ENCODE measurements around the gene GATA6. TPM values are rescaled to one million over a fixed set of nuclear protein-coding genes. Genes with fewer than 3 reads are reported as not detected.

The GATA6 gene
- polyA plus RNA-seq, 1 of the 3 experiments (the other 2 are of a cell fraction), result not detected

- no peaks in the 10 kb centered on the region for H3K79me2 ChIP-seq (ENCODE audit: insufficient read depth)
- H3K9me2 ChIP-seq, result no peaks in the 10 kb centered on the region
- no peak overlapping the region for H2AFZ ChIP-seq (ENCODE audit: low read depth)
- no peaks in the 10 kb centered on the region for H3K4me1 ChIP-seq (ENCODE audit: control insufficient read depth in 1 of 2, insufficient read depth in 2 of 2, low read depth in 1 of 2, low read length in 1 of 2)
- H3K4me2 ChIP-seq, result no peak overlapping the region
- CTCF ChIA-PET, result interaction anchor here (1.2 kb wide), 1 partner anchor 9 kb away, joined by 3 read pairs; no protein-coding TSS in a partner anchor
- no peaks in the 10 kb centered on the region for H3K36me3 ChIP-seq (replicated peaks in 1 of 2; ENCODE audit: control insufficient read depth in 1 of 2, insufficient read depth in 2 of 2, low read length in 1 of 2)
- H3F3A ChIP-seq (replicated peaks; ENCODE audit: insufficient read depth), result no peaks in the 10 kb centered on the region
- no peaks in the 10 kb centered on the region for H3K9me3 ChIP-seq
- TF ChIP-seq GABPA (IDR thresholded peaks at IDR 0.05; ENCODE audit: low read depth) (no peak), TCF12 (IDR thresholded peaks at IDR 0.05) (no peak), SIN3A (IDR thresholded peaks at IDR 0.05; ENCODE audit: borderline replicate concordance, low read depth, low read length) (no peak), POLR2AphosphoS5 (IDR thresholded peaks at IDR 0.05; ENCODE audit: low read depth, low read length) (no peak), REST (IDR thresholded peaks at IDR 0.05; ENCODE audit: low read depth, low read length) (no peak), YY1 (IDR thresholded peaks at IDR 0.05; ENCODE audit: low read depth) (no peak)
- peaks cover 63% of the 10 kb centered on the region for H3K27me3 ChIP-seq (ENCODE audit: insufficient read depth)
- H3K4me3 ChIP-seq (ENCODE audit: low read depth in 2 of 2, low read length in 1 of 2), result no peak overlapping the region
- POLR2A ChIA-PET, result no interaction called here
- no peak overlapping the region for H3K9ac ChIP-seq
- H3K27ac ChIP-seq (ENCODE audit: low read depth in 2 of 2, low read length in 1 of 2), result no peak overlapping the region
- WGBS (ENCODE audit: low lambda C conversion rate), result 13% methylated on average over 7 of the region's 8 CpGs
- no peak for DNase-seq
- no peaks in the 10 kb centered on the region for H4K20me1 ChIP-seq (ENCODE audit: insufficient read depth)
Measured at GRCh38 chr18:22250591-22250996, 81.2 kb downstream of the GATA6 start.

Small RNA genes lying within 50 kb of the gene (small RNA-seq; reads per million reads assigned to genes)
- gene RNU6-702P (0 to 5.7 (median 0.06) reads per million in 7 experiments), gene RNU6ATAC20P (0 to 0.52 (median 0) reads per million in 7 experiments)

Other genes with a start within 250 kb of the GATA6 start
- gene CTAGE1, start 248.3 kb downstream of the GATA6 start, polyA plus RNA-seq (2012; rRNA removed), result 0.03 and 0.07 TPM in 2 replicates

All from SK-N-SH (cell line).